ENCODE data around the gene WASF1. TPM values are rescaled to one million over a fixed set of nuclear protein-coding genes. Genes with fewer than 3 reads are reported as not detected.

WASF1 gene
- 12.1 and 14.2 TPM in 2 replicates for total RNA-seq (2014; rRNA removed; shearing (Covaris generic))
- polyA plus RNA-seq (2015; cell fraction: cytosol; rRNA removed): 38.9 and 39.7 TPM in 2 replicates
- 21.4 and 21.6 TPM in 2 replicates for polyA plus RNA-seq (2015; cell fraction: nucleus; rRNA removed)

DNA sequence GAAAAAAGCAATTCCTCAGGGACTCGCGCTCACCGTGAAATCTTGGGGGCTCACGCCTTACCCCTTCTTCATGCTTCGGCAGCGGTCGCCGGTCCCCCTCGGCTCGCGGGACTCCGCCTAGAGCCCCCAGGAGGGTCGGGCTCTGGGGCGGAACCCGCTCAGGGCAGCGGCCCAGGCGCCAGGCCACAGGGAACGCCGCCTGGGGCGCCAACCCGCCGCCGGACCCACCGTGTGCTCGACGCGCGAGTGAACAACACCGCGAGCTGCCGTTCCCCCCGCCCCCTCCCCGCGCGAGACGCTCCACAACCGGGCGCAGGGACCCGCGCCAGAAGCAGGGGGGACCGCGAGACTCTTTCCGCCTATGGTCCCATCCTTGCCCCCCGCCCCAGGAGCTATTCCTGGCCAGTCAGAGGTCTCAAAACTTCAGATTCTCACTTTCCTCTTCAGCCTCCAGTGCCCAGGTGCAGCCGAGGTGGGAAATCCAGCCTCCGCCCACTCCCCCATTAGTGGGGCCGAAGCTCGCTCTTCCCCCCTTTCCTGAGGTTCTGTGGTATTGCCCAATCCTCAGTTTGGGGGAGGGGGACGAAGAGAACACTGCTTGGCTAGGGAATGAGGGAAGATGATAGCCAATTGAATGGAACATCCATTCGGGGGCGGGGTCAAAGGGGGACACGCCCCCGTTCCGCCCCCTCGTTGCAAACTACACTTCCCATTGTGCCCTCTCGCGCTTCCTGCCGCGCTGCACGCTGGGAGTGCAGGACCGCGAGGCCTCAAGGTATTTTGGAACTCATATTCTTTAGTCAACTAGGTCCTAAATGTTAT lies at the start of gene WASF1:
Gene WASF1, minus strand, starts transcription at position 265 of the 822 bp plus-strand sequence. CDS start 52,069 bp downstream, outside the sequence.
- peak; percentile 99 for DNase-seq (ENCODE audit: low read depth)

- no peak for DNase-seq (ENCODE audit: low read depth)
Measured at GRCh38 chr6:110226261-110226660, 46.8 kb upstream of the WASF1 start.

- DNase-seq (ENCODE audit: low read depth): no peak
Measured at GRCh38 chr6:110221738-110222137, 42.3 kb upstream of the WASF1 start.

DNA sequence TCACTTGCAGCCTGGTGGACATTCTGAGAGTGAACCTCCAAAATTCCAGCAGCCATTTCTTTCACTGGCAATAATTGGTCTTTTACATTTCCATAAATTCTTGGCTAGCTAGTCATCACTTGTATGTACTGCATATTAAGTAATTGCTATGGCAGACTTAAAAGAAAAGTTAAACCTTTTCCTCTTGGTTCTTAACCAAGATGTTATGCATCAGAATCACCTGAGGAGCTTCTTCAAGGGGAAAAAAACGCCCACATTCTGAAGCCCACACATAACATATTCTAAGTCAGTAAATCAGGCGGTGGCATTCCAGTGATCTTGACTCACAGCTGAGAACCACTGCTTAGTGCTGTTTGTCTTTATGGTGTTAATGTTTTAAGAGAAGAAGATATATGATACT lies 37.8 kb upstream of the WASF1 start:
- peak; percentile 10 for DNase-seq (ENCODE audit: low read depth)

- no peak for DNase-seq (ENCODE audit: low read depth)
Measured at GRCh38 chr6:110216140-110216539, 36.7 kb upstream of the WASF1 start.

GRCh38 chr6:110214338-110214737 lies 34.9 kb upstream of the WASF1 start:
- DNase-seq (ENCODE audit: low read depth): no peak

GRCh38 chr6:110211753-110212152 lies 32.3 kb upstream of the WASF1 start:
- no peak for DNase-seq (ENCODE audit: low read depth)

- no peak for DNase-seq (ENCODE audit: low read depth)
Measured at GRCh38 chr6:110207652-110208051, 28.2 kb upstream of the WASF1 start.

DNA sequence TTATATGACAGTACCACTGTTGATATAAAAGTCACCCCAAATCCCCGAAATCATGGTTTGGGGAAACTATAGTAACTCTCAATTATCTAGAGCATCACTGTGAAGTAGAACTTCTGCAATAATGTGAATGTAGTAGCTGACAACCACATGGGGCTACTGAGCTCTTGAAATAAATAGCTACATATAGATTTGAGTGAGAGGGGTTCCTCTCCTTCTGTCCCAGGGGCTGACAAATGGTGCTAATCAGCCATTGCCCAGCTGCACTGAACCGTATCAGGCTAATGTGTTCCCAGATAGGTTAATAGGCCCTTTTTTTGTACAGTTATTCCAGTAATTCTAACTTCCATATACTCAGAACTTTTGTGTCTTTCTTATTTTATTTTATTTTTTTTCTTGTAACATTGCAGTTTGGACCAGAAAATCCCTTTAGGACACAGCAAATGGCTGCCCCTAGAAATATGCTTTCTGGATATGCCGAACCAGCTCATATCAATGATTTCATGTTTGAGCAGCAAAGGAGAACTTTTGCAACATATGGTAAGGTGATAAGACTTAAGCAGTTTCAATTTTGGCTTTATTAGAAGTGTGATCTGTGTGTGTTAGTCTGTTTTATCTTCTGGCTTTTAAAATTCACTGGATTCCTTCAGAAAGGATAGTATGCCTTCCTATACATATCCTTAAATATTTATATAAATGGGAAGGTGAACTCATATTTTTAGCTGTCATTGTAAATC lies 21.8 kb upstream of the WASF1 start:
- DNase-seq (ENCODE audit: low read depth): no peak

- DNase-seq (ENCODE audit: low read depth): no peak
Measured at GRCh38 chr6:110198561-110198960, 19.1 kb upstream of the WASF1 start.

- no peak for DNase-seq (ENCODE audit: low read depth)
Measured at GRCh38 chr6:110196874-110197273, 17.4 kb upstream of the WASF1 start.

GRCh38 chr6:110195639-110196038 lies 16.2 kb upstream of the WASF1 start:
- DNase-seq (ENCODE audit: low read depth): no peak

DNA sequence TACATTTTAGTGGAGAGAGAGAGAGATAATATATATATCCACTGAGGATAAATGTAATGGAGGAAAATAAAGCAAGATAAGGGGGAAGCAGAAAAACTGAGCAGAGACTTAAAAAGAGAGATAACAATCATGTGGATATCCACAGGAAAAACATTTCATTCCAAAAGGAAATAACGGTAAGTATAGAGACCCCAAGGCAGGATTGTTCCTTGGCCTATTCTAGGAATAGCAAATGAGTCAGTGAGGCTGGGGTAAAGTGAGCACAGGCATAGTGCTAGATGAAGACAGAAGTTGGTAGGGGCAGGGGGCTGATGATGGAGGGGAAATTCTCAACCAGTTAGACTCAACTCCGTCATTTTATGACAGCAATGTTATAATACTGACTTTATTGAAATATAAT lies 12.0 kb upstream of the WASF1 start:
- DNase-seq (ENCODE audit: low read depth): no peak

DNA sequence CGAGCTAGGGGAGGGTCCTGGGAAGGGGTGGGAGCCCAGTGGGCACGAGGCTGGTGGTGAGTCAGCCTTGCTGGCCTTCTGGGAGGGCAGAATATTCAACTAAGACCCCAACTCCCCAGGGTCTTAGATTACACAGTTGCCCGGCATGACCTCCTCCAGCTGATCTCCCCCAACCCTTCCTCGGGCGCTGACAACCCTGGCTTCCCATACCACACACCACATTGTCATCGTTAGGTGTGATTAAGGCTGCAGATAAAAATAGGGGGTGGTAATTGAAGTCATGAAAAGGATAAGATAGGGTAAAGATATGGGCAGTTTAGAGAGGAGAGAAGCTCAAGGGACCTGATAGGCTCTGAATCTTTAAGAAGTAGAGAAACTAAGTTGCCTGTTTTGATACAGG lies 11.3 kb upstream of the WASF1 start:
- DNase-seq (ENCODE audit: low read depth): no peak

DNA sequence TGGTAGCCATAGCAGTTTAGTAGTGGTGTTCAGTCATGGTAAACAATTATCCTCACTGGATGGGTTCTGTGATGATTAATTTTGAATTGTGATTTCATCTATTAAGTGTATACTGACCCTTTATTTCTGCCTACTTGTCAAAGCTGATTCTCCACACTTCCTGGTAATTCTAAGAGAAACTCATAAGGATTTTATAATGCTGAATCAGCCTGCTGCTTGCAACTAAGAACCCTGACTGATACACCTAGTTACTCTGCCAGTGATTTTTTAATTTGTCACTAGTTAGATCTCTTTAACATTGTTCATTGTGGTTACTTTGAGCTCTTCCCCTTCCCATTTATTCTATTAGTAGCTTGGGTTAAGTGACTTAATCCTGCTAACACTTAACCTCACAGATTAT lies 9.3 kb upstream of the WASF1 start:
- DNase-seq (ENCODE audit: low read depth): no peak

DNA sequence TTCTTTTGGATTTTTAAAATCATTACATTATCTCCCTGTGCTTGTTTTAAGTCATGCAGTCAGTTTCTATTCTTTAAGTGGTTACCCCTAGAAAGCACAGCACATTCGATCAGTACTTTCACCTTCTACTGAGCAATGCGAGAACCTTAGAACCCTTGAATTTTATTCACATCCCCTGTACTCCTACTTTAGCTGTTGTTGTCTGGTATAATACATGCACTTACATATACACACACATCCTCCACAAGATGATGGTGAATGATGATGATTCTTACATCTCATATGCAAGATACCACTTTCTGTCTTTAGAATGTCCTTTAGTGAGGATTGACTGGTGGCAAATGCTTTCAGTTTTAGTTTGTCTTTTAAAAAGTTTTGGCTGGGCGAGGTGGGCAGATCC lies 6.4 kb upstream of the WASF1 start:
- DNase-seq (ENCODE audit: low read depth): no peak

GRCh38 chr6:110183292-110183885 lies 3.9 kb upstream of the WASF1 start:
- DNase-seq (ENCODE audit: low read depth): no peak

- DNase-seq (ENCODE audit: low read depth): no peak
Measured at GRCh38 chr6:110181131-110182030, 1.9 kb upstream of the WASF1 start.

GRCh38 chr6:110180228-110181008 lies 948 bp upstream of the WASF1 start, which contains the start of gene CDC40:
Gene CDC40 (plus strand): TSS chr6:110180427. CDS start chr6:110180445, 18 bp downstream.
- no peak for DNase-seq (ENCODE audit: low read depth)

Data from HT1080 (cell line).